Measurements from ENCODE around the gene VAC14. TPM values are rescaled to one million over a fixed set of nuclear protein-coding genes. Genes with fewer than 3 reads are reported as not detected.

VAC14 gene
- total and polyA plus RNA-seq, 2 experiments from 2014 or later = 42.3 to 77.7 TPM

- no peaks in the 10 kb centered on the region for H3K9me3 Mint-ChIP-seq
- H3K27me3 ChIP-seq (ENCODE audit: insufficient read depth) = no peaks in the 10 kb centered on the region
- peaks cover 11% of the 10 kb centered on the region for H3K27me3 Mint-ChIP-seq (ENCODE audit: insufficient read depth, low read depth, poor library complexity)
- no peak for TF ChIP-seq POLR2AphosphoS5 (IDR thresholded peaks at IDR 0.05; ENCODE audit: low read depth)
- no peak overlapping the region for H3K4me3 ChIP-seq
- no peaks in the 10 kb centered on the region for H3K79me2 ChIP-seq (replicated peaks; ENCODE audit: insufficient read depth)
- H3K27ac Mint-ChIP-seq = no peak overlapping the region
- peaks cover 14% of the 10 kb centered on the region for H3K4me1 Mint-ChIP-seq
- H2AFZ ChIP-seq = no peak overlapping the region
- H3K4me2 ChIP-seq = no peak overlapping the region
- 0 out of 2 replicates have a peak, but pooled peaks cover 3% of the 10 kb centered on the region for H3F3A ChIP-seq (replicated peaks; ENCODE audit: low read depth)
- H3K9me2 ChIP-seq (ENCODE audit: insufficient read depth) = 0 out of 2 replicates have a peak, but pooled peaks cover 2% of the 10 kb centered on the region
- peaks cover 12% of the 10 kb centered on the region for H3K36me3 Mint-ChIP-seq (ENCODE audit: low read depth)
- no peak overlapping the region for H3K27ac ChIP-seq (ENCODE audit: low read depth)
- ATAC-seq (no peak), DNase-seq (ENCODE audit: low spot score) (no peak)
- no peaks in the 10 kb centered on the region for H3K36me3 ChIP-seq (ENCODE audit: insufficient read depth)
- no peak overlapping the region for H3K4me3 Mint-ChIP-seq
- no peaks in the 10 kb centered on the region for H3K4me1 ChIP-seq (ENCODE audit: insufficient read depth)
- no peaks in the 10 kb centered on the region for H4K20me1 ChIP-seq (replicated peaks; ENCODE audit: insufficient read depth)
Measured at GRCh38 chr16:70729292-70729691, 71.7 kb downstream of the VAC14 start.

GRCh38 chr16:70728150-70728549, 72.8 kb downstream of the VAC14 start:
- DNase-seq (ENCODE audit: low spot score) (no peak), ATAC-seq (no peak)
- Histone ChIP-seq H3K9me2 (ENCODE audit: insufficient read depth) (0 out of 2 replicates have a peak, but pooled peaks cover 2% of the 10 kb centered on the region), H3K36me3 (ENCODE audit: insufficient read depth) (no peaks in the 10 kb centered on the region), H3K4me2 (no peak overlapping the region), H3K4me1 (ENCODE audit: insufficient read depth) (no peaks in the 10 kb centered on the region), H3F3A (replicated peaks; ENCODE audit: low read depth) (0 out of 2 replicates have a peak, but pooled peaks cover 3% of the 10 kb centered on the region), H4K20me1 (replicated peaks; ENCODE audit: insufficient read depth) (no peaks in the 10 kb centered on the region), H3K27ac (ENCODE audit: low read depth) (no peak overlapping the region), H3K27me3 (ENCODE audit: insufficient read depth) (no peaks in the 10 kb centered on the region), H2AFZ (no peak overlapping the region), H3K4me3 (no peak overlapping the region), H3K79me2 (replicated peaks; ENCODE audit: insufficient read depth) (no peaks in the 10 kb centered on the region)
- Mint-ChIP-seq H3K27ac (no peak overlapping the region), H3K27me3 (ENCODE audit: insufficient read depth, low read depth, poor library complexity) (peaks cover 10% of the 10 kb centered on the region), H3K4me1 (peaks cover 14% of the 10 kb centered on the region), H3K4me3 (no peak overlapping the region), H3K36me3 (ENCODE audit: low read depth) (peaks cover 12% of the 10 kb centered on the region; the same call in 2 of the 3 replicates), H3K9me3 (no peaks in the 10 kb centered on the region)
- TF ChIP-seq ZNF331 (CRISPR knock-in tag; IDR thresholded peaks at IDR 0.05; ENCODE audit: low read depth) (no peak), STAT1 (IDR thresholded peaks at IDR 0.05; ENCODE audit: unreplicated experiment) (no peak), EZH2 (IDR thresholded peaks at IDR 0.05; ENCODE audit: low read depth, unreplicated experiment) (no peak)
- TF ChIP-seq, protein P1, sequence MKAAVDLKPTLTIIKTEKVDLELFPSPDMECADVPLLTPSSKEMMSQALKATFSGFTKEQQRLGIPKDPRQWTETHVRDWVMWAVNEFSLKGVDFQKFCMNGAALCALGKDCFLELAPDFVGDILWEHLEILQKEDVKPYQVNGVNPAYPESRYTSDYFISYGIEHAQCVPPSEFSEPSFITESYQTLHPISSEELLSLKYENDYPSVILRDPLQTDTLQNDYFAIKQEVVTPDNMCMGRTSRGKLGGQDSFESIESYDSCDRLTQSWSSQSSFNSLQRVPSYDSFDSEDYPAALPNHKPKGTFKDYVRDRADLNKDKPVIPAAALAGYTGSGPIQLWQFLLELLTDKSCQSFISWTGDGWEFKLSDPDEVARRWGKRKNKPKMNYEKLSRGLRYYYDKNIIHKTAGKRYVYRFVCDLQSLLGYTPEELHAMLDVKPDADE (IDR thresholded peaks at IDR 0.05) = no peak

- Mint-ChIP-seq H3K36me3 (ENCODE audit: low read depth) (peaks cover 12% of the 10 kb centered on the region; the same call in 2 of the 3 replicates), H3K27ac (no peak overlapping the region), H3K4me1 (peaks cover 14% of the 10 kb centered on the region), H3K4me3 (no peak overlapping the region), H3K27me3 (ENCODE audit: insufficient read depth, low read depth, poor library complexity) (peaks cover 10% of the 10 kb centered on the region), H3K9me3 (no peaks in the 10 kb centered on the region)
- Histone ChIP-seq H3K4me1 (ENCODE audit: insufficient read depth) (no peaks in the 10 kb centered on the region), H4K20me1 (replicated peaks; ENCODE audit: insufficient read depth) (no peaks in the 10 kb centered on the region), H3K27me3 (ENCODE audit: insufficient read depth) (no peaks in the 10 kb centered on the region), H3K4me2 (no peak overlapping the region), H3F3A (replicated peaks; ENCODE audit: low read depth) (0 out of 2 replicates have a peak, but pooled peaks cover 3% of the 10 kb centered on the region), H3K79me2 (replicated peaks; ENCODE audit: insufficient read depth) (no peaks in the 10 kb centered on the region), H3K27ac (ENCODE audit: low read depth) (no peak overlapping the region), H2AFZ (no peak overlapping the region), H3K36me3 (ENCODE audit: insufficient read depth) (no peaks in the 10 kb centered on the region), H3K4me3 (no peak overlapping the region), H3K9me2 (ENCODE audit: insufficient read depth) (no peaks in the 10 kb centered on the region)
- DNase-seq (ENCODE audit: low spot score) = no peak
- no peak for ATAC-seq
- TF ChIP-seq, protein P2, sequence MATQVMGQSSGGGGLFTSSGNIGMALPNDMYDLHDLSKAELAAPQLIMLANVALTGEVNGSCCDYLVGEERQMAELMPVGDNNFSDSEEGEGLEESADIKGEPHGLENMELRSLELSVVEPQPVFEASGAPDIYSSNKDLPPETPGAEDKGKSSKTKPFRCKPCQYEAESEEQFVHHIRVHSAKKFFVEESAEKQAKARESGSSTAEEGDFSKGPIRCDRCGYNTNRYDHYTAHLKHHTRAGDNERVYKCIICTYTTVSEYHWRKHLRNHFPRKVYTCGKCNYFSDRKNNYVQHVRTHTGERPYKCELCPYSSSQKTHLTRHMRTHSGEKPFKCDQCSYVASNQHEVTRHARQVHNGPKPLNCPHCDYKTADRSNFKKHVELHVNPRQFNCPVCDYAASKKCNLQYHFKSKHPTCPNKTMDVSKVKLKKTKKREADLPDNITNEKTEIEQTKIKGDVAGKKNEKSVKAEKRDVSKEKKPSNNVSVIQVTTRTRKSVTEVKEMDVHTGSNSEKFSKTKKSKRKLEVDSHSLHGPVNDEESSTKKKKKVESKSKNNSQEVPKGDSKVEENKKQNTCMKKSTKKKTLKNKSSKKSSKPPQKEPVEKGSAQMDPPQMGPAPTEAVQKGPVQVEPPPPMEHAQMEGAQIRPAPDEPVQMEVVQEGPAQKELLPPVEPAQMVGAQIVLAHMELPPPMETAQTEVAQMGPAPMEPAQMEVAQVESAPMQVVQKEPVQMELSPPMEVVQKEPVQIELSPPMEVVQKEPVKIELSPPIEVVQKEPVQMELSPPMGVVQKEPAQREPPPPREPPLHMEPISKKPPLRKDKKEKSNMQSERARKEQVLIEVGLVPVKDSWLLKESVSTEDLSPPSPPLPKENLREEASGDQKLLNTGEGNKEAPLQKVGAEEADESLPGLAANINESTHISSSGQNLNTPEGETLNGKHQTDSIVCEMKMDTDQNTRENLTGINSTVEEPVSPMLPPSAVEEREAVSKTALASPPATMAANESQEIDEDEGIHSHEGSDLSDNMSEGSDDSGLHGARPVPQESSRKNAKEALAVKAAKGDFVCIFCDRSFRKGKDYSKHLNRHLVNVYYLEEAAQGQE (IDR thresholded peaks at IDR 0.05; ENCODE audit: unreplicated experiment) = no peak
- TF ChIP-seq ZNF114 (CRISPR knock-in tag; IDR thresholded peaks at IDR 0.05) (no peak), NANOG (IDR thresholded peaks at IDR 0.05; ENCODE audit: borderline replicate concordance) (no peak), JUNB (IDR thresholded peaks at IDR 0.05; ENCODE audit: unreplicated experiment) (no peak), POLR2AphosphoS5 (IDR thresholded peaks at IDR 0.05; ENCODE audit: low read depth) (no peak), CREB1 (CRISPR knock-in tag; IDR thresholded peaks at IDR 0.05; ENCODE audit: low read depth) (no peak), STAT1 (IDR thresholded peaks at IDR 0.05; ENCODE audit: unreplicated experiment) (no peak), ZNF331 (CRISPR knock-in tag; IDR thresholded peaks at IDR 0.05; ENCODE audit: low read depth) (no peak)
- TF ChIP-seq, protein P1 (IDR thresholded peaks at IDR 0.05) = no peak
Measured at GRCh38 chr16:70726892-70727361, 74.0 kb downstream of the VAC14 start.

Measured in GM23338 (cell line).